NCI-H1092 (cell line): ENCODE results near the gene PCBP3.
"Not testable (repeated sequence)": the region's sequence is repeated elsewhere in the genome, so short reads cannot be mapped to it uniquely, and the experiment has no call there.

Experiments used
- DNase-seq: peaks from one replicate; lab custom pipeline; 2025; lab: John Stamatoyannopoulos, UW

PCBP3 gene

DNA sequence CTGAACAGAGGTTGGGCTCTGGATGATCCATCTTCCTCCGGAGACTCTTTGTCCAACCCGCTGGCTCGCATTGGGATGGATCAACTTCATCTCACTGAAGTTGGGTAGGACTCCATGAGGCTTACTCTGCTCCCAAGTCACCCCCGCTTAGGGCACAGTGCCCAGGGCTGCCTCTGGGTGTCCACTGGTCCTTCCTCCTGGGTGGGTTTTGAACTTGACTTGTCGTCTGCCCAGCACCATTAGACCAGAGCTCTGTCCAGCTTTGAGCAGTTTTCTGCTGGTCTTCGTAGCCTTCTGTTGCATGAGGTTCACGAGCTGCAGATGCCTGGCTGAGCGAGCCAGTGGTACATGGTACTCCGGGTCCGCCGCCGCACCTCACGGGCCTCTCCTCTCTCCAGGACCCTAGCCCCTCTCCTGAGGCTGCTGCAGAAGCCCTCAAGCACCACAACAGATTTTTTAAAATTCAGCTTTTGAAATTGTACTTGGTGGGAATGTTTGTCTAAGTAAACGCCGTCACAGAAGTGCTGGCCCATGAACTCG lies 304.3 kb downstream of the PCBP3 start:
- no peak for DNase-seq

DNA sequence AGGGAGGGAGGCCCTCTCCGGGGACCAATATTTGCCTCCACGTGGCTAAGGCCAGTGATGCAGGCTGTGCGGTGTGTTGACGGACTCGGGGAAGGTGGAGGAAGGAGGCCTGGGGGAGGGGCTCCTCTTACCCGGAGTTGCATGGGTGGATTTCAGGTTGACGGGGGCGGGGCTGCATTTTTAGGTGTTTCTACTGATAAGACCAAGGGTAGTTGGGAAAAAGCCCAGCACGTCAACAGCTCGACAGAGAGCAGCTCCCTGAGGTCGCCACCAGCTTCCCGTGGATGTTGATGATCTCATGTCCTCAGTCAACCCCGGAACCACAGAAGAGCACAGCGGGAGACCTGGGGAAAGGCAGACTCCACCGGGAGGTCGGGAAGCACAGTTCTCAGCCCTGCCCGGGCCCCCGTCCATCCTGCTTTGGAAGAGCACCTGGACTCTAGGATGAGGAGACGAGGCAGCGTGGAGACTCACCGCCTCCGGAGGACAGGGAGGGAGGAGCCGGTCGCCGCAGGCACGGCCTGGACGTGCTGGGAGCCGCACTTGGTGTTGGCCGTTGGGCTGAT lies 305.1 kb downstream of the PCBP3 start:
- no peak for DNase-seq

DNA sequence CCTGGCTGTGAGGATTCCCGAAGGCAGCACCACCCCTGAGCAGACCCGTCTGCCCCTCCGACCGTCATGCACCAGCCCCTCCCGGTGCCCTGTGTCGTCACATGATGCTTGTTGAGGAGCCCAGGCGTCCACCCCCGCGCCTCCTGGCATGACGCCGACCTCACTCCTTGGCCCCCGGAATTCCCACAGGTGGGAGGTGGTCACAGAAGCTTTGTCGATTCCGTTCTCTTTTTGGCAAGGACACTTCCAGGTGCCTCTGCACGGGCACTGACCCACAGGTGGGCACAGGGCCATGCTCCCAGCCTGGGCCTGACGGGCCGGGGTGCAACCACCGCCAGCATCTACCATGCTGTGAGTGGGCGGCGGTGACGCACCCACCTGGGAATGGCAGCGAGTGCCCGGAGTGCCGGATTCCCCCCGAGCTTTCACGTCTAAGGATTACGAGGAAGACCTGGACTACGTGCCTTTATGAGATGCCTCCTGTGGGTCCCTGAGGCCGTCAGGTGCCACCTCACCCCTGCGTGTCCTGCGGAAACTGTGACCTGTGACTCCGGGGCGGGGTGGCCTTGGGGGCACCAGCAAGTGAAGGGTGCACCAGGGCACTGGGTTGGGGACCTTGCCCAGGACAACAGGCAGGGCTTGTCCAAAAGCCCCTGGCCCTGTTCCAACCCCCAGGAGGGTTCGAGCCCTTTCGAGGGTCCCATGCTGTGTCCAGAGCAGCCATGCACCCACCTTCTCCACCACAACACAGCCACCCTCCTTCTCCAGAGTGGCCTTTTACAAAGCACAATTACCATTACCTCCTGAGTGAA lies 306.6 kb downstream of the PCBP3 start:
- no peak for DNase-seq

DNA sequence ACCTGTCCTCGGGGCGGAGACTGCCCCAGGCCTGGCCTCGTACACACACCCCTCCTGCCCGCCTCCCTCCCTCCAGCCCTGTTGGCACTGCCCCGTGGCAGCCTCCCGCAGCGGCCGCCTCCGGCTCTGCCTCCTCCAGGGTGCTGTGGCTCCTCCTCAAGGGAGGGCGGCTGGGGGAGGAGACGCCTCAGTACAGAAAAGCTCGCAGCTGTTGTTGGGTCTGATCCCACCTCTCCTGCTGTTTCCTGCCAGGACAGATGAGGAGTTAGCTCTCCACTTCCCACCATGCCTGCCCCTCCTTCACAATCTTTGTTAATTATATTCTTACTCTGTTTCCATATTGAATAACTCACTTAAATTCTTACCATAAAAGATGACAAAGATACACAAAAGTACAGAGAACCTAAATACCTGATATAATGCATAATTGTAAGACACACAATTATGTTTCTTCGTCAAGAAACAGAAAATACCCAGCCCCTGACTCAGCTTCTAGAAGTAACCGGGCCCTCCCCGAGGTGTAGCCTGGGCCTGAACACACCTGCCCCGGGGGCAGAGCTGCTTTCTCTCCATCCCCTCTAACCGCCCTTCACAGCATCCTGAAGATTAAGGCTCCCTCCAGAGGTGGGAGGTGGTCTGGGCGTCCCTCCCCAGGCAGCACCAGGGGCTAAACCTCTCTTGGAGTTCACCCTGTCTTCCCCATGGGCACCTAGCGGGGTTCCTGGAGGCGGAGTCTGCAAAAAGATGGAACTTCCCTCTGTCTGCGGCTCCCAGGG lies 307.4 kb downstream of the PCBP3 start:
- DNase-seq: peak; percentile 27

DNA sequence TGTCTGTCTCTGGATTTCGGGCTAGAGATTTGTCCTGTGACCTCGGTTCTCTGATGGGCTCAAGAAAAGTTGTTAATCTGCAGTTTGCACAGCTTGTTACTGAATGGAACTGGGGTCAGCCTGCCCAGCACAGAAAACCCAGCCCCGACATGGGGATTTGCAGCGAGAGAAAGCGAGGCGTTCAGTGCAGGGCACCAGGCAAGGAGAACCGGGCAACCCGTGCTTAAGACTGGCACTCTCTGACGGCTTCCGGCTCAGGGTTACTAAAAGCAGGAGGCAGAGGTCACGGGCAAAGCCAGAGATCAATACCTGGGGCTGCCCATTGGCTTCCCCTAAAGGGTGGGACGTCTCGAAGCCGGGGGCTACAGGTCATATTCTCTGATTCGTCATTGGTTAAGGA lies 308.2 kb downstream of the PCBP3 start:
- DNase-seq: no peak

DNA sequence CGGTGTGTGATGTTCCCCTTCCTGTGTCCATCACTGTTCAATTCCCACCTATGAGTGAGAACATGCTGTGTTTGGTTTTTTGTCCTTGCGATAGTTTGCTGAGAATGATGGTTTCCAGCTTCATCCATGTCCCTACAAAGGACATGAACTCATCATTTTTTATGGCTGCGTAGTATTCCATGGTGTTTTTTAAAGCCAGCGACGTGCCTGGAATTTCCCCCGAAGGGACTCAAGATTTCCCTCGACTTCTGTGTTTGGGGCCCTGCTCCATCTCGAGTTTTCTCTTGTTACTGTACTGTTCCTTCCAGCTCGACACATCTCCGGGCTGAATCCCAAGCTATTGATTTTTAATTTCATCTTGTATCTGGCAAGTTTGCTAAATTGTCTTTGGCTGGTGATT lies 309.0 kb downstream of the PCBP3 start:
- DNase-seq: not testable (repeated sequence)

DNA sequence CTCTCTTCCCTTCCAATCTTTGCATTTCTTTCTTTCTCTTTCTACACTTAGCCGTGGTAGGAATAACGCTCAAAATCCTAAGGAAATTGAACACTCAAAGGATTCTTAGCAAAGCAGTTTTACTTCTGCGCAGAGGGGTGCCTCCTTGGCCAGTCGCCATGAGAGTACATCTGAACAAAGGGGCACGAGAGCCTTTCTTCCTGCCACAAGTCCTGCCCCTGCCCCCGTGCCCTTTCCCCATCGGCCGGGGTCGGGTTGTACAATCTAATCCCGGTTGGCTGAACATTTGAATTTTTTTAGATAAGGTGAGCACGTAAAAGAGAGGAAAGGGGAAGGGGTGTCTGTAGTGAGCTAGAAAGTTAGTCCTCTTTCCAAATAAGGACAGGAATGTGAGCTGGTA lies 309.4 kb downstream of the PCBP3 start:
- no peak for DNase-seq

DNA sequence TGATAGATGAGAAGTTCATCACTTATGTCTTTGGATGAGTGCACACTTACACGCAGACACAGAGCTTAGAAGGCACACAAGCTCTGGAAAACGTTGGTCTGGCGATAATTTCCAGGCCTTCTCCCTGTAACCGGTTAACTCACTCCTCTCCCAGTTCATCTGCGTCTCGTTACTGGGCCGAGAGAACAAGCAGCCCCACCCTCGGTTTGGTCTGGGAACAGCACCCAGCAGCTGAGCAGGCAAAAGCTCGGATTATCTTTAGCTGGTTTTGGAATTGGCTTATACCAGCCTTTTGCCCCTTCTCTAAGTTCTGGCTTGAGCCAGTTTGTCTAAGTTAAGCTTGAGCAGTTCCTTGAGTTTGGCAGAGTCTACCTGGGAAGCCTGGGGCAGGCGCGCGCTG lies 310.7 kb downstream of the PCBP3 start:
- no peak for DNase-seq

DNA sequence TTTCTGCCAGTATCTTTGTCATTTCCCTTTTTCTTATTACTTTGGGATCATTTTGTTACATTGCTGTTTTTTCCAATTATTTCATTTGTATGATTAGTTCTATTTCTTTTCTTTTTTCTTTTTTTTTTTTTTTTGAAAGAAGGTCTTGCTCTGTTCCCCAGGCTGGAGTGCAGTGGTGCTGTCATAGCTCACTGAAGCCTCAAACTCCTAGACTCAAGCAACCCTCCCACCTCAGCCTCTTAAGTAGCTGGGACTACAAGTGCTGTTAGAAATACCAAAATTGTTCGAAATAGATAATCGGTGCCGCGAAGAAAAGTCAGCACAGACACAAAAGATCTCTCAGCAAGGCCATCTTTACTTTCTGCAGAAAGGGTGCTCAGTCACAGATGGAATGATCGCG lies 311.4 kb downstream of the PCBP3 start:
- DNase-seq: no peak

DNA sequence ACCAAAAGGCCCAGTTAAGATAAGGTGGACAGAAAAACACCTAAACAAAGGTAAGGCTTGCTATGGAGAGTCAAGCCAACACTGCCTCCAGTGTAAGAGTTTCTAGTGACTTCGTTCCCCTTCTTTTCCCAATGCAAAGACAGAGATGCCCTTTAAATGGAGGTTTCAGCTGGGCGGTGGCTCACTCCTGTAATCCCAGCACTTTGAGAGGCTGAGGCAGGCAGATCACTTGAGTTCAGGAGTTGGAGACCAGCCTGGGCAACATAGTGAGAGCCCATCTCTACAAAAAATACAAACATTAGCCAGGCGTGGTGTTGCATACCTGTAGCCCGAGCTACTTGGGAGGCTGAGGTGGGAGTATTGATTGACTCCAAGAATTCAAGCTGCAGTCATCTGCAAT lies 314.0 kb downstream of the PCBP3 start:
- no peak for DNase-seq

DNA sequence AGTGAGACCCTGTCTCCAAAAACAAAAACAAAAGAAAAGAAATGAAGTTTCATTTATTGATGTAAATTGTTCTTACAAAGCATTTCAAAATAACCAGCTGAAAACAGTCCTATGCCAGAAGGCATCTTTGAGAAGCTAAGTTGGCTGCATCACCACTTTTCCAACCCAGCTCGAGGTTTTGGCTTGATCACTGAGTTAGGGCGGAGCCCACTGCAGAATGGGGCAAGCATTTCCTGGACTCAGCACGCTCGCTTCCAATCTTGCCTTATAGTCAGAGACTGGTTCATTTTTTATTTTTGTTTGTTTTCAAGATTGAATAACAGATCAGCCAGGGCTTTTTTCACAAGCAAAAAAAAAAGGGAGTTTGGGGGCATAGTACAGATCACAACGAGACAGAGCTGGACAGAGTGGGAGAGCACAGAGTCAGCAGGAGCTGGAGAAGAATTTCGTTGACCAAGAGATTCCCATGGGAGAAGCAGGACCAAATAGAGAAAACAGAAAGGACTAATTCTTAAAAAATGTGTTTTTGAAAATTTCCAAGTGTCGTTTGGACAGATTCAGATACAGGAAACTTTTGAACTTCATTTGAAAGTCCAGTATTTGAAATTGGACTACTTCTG lies 314.6 kb downstream of the PCBP3 start:
- DNase-seq: no peak

DNA sequence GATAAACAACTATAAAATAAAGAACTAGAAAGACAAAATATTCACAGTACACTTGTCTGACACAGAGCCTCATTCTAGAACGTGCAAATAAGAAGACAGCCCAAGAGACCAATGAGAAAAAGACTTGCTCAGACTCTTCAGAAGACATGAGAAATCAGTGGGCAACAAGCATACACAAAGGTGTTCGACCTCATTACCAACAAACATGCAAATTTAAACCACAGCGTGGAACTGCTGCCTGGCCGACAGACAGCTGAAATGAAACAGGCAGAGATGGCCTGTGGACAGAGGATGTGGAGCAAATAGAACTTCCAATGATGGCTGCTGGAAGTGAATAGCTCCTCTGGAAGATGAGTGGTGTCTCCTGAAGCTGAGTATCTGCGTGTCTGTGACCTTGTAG lies 315.7 kb downstream of the PCBP3 start:
- DNase-seq: no peak

DNA sequence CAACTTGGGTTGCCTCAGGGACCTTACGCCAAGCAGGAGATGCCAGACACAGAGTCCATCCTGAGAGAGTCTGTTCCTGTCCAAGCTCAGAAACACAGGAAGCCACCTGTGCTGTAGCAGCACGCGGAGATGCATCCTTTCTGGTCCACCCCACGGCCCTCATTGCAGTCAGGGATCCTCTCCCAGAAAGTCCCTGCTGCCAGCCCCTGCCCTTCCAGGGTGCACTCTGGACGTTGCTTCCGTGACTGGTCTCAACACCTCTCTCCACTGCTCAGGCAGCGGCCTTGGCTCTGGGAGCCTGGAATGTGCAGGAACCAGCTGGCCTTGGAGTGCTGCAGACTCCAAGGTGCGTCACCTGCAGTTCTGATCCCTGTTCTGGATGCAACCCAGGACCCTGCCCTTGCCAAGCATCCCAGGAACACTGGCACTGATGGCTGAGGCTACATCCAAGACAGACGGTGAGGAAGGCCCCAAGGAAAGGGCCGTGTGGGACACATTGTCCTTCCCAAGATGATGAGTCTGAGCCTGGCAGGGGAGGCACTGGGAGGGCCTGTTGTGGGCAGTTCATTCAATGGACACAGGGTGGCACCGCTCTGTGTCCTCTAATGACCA lies 316.4 kb downstream of the PCBP3 start:
- no peak for DNase-seq

DNA sequence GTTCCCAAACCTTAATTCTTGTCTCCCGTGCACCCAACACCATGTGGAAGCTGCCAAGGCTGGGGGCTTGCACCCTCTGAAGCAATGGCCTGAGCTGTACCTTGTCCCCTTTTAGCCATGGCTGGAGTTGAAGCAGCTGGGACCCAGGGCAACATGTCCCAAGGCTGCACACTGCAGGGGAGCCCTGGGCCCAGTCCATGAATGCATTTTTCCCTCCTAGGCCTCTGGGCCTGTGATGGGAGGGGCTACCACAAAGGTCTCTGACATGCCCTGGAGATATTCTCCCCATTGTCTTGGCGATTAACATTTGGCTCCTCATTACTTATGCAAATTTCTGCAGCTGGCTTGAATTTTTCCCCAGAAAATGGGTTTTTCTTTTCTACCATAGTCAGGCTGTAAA lies 317.9 kb downstream of the PCBP3 start:
- DNase-seq: not testable (repeated sequence)

DNA sequence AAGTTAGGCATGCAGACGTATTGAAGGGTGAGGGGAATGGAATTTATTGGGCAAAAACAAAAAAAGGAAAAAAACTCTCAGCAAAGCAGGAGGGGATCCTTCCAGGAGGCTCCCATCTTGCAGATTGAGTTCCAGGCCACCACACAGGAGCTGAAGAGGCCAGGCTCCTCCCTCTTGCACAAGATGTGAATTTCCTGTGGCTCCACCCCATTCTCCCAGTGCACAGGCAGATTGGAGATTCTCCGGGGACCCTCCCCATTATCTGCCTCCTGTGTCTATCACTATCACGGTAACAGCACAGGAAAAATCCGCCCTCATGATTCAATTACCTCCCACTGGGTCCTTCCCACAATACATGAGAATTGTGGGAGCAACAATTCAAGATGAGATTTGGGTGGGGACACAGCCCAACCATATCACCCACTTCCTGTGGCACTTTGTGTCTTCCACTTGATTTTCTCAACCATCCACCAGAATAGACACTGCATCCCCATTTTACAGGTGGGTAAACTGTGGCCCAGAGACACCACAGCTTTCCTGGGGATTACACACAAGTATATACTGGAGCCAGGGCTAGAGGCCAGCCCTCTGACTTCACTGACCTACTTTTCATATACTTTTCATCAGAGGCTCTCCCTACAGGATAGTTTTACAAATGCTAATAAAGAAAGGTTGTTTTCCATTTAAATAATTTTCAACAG lies 319.2 kb downstream of the PCBP3 start:
- DNase-seq: no peak

DNA sequence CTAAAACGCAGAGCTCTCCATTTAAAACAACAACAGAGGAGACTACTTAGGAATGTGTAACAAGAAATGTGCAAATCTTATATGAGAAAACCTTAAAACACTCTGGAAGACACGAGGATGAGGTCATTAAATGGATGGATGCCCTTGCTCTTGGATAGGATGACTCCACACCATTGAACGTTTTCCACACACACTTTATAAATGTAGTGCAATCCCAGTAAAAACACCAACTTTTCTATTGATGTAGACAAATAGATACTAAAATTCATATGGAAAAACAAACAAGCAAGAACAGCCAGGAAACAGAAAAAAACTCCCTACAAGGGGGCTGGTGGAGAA lies 319.7 kb downstream of the PCBP3 start:
- DNase-seq: no peak

DNA sequence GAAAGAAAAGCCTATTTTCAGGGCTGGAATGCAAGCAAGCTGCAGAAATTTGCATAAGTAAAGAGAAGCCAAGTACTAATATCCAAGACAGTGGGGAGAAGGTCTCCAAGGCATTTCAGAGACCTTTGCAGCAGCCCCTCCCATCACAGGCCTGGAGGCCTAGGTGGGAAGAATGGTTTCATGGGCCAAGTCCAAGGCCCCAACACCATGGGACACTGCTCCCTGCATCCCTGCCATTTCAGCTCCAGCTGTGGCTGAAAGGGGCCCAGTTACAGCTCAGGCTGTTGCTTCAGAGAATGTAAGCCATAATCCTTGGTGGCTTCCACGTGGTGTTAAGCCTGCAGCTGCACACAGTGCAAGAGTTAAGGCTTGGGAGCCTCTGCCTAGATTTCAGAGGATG lies 321.1 kb downstream of the PCBP3 start:
- no peak for DNase-seq

DNA sequence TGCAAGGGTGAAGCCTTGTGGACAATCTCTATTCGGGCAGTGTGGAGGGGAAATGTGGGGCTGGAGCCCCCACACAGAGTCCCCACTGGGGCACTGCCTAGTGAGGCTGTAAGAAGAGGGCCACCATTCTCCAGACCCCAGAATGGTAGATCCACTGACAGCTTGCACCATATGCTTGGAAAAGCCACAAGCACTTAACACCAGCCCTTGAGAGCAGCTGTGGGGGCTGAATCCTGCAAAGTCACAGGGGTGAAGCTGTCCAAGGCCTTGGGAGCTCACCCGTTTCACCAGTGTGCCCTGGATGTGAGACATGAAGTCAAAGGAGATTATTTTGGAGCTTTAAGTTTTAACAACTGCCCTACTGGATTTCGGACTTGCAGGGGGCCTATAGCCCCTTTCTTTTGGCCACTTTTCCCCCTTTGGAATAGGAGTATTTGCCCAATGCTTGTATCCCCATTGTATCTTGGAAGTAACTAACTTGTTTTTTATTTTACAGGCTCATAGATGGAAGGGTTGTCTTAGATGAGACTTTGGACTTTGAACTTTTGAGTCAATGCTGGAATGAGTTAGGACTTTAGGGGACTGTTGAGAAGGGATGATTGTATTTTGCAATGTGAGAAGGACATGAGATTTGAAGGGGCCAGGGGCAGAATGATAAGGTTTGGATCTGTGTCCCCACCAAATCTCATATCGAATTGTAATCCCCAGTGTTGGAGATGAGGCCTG lies 321.7 kb downstream of the PCBP3 start:
- no peak for DNase-seq

DNA sequence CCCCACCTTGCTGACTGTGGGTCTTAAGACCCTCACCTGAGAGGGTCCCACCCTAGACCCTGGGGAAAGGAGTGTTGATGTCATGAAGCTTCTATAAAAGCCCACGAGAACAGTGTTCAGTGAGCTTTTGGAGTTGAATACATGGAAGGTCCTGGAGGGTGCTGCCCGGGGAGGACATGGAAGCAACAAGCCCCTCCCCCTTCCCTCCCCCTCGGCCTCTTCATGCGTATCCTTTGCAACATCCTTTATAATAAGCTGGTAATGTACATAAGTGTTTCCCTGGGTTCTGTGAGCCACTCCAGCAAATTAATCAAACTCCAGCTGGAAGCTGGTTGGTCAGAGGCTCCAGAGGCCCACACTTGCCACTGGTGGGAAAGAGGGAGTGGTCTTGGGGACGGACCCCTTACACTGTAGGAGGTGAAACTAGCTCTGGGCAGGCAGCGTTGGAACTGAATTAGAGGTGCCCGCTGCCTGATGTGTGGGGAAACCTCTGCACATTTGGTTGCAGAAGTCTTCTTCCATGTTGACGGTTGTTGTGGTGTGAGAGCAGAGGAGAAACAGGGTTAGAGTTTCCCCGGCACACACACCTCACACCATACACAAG lies 323.4 kb downstream of the PCBP3 start:
- no peak for DNase-seq

DNA sequence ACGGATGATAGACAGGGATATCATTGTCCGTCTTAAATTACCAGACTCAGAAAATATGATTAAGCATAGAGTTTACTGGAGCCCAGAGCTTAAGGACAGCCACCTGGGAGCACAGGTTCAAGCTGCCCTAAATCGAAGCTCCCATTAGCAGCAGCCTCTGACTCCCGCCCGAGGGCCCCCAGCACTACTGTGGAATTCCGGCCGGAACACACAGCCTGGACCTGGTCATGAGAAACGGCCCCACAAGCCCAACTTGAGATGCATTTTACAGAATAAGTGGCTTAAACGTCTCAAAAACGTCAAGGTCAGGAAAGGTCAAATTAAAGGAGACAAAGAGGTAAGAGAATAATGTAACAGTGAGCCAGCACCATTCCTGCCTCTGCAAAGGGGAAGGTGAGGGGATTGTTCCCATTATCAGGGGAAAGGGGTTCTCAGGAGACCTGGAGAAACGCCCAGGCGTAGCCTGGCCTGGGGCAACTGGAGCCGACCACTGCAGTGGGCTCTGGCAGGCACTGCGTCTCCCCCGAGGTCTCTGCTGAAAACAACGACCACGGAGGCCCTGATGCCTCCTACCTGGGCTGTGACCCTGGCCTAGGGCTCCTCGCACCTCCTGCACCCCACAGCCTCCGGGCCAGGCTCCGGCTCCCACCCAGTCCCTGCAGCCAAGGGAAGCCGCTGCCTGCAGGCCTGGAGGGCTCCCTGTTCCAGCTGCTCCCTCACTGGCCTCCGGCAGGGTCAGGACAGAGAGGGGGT lies 326.6 kb downstream of the PCBP3 start:
- no peak for DNase-seq
